NCI-H146 (cell line): Measurements from ENCODE around the gene PALD1.

Experiments used
- DNase-seq: peaks from one replicate; lab custom pipeline; 2025; lab: John Stamatoyannopoulos, UW

PALD1 gene

DNA sequence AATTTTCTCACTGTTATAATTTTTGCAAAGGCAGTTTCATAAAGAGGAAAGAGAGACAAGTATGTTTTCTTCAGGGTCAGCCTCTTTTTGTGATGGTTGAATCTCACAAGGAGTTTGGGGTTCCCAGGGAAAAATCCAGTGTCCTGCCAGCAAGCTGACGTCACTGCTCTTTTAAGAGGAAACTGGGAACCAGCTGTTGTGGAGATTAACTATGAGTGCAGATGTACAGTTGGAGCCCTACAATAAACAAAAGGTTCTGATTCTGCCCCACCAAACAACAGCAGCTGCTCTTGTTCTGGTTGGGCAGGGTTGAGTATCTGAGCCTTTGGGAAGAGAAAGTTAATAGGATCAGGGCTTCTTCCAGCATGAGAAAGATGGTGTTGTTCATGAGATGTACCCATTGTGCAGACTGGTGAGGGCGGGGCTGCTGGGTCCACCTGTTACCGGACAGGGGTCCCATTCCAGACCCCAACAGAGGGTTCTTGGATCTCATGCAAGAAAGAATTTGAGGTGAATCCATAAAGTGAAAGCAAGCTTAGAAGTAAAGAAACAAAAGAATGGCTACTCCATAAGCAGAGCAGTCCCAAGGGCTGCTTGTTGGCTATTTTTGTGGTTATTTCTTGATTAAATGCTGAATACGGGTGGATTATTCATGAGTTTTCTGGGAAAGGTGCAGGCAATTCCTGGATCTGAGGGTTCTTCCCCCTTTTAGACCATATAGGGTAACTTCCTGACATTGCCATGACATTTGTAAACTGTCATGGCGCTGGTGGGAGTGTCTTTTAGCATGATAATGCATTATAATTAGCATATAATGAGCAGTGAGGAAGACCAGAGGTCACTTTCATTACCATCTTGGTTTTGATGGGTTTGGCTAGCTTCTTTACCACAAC, 111.4 kb downstream of the PALD1 start:
- no peak for DNase-seq

DNA sequence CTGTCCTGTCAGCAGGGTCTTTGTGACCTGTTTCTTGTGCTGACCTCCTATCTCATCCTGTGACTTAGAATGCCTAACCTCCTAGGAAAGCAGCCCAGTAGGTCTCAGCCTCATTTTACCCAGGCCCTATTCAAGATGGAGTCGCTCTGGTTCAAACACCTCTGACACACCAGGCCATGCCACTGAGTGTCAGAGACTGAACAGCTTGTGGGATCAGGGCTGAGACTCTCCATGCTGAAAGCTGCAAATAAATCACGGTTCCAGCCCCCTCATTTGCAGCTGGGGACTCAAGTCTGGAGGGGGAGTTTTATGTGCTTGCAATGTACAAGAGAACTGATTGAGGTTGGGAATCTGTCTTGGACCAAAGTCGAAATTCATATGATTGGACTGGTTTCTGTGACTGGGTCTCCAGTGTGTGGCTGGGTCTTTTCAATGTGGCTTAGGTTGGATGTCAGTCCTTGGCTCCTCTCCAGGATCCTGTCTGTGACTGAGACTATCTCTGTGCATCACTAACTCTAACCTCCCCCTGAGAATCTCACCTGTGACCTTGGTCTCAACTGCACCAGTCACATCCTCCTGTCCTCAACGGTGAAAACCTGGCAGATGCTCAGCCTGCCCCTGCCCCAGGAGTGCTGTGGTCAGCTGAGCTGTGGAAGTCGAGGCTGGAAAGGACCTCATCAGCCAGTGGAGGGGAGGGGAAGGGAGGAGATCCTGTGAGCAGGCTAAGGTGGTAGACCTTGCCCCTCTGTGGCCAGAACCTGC, 112.3 kb downstream of the PALD1 start:
- DNase-seq, result no peak

DNA sequence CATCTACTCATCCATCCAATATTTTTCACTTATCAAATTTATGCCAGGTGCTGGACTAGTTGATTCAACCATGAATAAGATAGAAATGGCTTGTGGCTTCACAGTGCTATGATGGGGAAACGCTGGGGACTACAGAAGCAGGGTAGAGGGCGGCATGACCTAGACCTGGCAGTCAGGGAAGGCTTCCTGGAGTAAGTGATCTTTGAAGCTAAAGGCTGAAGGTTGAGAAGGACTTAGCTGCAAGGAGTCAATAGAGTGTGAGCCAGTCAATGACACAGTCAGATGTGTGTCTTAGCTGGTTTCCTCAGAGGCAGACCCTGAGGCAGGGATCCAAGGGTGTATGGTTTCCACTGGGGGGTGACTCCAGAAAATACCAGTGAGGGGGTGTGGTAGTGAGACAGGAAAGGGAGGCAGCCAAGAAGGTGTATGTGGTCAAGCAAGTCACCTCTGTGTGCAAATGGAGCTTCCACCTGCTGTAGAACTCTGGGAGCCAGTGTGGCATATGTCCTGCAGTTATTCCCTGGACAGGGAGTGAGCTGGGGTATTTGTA, 113.7 kb downstream of the PALD1 start:
- DNase-seq, result no peak

DNA sequence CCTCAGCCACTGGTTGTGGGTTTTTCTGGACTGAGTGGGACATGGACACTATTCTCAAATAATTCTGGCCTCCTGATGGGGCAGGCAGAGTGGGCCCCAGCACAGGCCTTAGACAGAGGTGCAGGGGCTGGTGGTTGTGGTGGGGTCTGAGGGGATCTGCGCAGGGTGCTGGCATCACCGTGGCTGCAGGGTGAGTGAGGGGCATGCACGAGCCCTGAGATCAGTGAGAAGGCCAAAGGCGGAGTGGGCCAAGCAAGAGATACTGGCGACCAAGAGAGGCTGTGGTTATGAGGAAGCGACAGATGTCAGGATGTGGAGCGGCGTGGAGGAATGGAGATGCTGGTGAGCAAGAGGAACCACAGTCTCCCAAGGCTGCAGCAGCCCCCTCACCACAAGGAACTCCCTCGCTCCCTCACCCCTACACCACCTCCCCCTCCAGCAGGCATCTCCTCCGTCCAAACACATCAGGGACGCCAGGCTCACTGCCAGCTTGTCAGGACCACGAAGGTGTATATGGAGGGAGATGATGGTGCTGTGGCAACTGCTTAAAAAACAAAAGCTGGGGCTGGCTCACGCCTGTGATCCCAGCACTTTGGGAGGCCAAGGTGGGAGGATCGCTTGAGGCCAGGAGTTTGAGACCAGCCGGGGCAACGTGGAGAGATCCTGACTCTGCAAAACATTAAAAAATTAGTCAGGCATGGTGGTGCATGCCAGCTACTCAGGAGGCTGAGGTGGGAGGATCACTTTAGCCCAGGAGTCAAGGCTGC, 114.4 kb downstream of the PALD1 start:
- DNase-seq, result no peak

DNA sequence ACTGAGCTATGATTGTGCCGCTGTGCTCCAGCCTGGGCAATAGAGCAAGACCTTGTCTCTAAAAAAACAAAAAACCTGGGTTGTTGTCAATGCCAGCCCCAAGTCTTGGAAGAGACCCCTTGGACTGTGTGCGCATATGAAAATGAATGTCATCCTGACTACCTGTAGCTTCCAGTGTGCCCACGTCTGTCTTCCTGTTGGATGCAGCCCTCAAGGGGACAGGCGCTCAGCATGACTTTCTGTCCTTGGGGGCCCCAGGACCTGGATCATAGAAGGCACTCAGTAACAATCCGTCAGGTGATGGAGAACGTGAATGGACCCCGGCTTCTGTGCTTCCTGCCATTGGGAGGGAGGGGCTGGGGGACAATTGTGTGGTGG, 114.9 kb downstream of the PALD1 start:
- no peak for DNase-seq

DNA sequence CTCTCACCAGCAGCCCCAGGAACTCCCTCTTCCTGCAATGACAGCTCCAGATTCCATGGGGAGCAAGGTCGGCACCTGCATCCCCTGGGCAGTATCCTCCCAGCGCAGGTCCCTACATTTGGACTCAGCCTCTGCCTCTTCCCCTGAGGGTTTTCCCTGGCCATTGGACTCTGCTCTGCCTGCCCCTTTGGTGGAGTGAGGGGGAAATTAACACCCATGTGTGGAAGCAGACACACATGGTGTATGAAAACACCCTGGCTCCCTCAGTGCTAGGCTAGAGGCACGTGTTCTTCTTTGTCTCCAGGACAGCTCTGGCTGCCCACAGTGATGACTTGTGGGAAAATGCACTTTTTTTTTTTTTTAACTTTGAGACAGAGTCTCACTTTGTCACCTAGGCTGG, 115.6 kb downstream of the PALD1 start:
- DNase-seq, result no peak

DNA sequence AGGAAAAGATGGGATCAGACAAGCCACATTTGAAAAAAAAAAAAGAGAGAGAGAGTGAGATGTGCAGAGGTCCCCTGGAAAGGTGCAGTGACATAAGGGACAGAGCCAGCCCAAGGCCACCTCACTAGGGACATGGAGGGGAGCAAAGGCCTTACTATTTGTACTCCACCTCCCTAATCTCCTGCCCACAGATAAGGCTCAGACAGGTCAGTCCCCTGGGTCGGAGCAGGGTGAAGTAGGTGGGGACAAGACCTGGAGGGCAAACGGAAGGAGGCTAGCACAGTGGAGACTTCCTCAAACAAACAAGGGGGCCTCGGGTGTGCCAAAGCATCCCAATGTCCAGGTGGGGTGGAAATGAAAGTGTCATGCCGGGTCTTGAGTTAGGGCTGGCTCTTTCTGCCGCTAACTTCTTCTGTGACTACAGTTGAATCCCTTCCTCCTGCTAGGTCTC, 117.0 kb downstream of the PALD1 start:
- no peak for DNase-seq

DNA sequence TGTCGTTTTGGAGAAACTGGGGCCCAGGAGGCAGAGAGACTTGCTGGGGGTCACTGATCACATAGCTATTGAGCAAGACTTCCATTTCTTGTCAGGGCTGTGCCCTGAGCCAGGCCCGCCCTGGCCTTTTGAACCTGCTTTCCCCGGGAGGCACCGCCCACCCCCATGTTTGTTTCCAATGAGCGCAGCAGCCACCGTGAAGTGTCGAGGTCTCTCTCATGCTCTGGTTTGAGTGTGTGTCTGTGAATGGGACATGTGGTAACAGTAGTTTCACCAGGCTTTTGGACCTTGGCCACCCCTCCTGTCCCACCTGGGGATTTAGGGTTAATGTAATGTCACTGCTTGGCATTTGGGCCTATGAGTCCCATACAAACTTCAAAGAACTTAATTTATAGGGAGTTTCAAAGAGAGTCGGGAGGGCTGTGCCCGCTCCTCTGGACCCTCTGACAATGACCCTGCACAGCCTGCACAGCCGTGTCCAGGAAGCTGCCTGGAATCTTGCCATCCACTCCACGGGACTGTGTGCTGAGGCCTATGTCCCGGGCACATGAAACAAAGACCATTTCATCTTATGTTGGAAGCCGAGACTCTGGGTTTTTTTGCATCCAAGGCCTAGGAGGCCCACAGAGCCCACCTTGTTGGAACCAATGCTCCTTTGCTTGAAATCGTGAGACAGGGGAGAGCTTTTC, 117.7 kb downstream of the PALD1 start:
- DNase-seq, result no peak

DNA sequence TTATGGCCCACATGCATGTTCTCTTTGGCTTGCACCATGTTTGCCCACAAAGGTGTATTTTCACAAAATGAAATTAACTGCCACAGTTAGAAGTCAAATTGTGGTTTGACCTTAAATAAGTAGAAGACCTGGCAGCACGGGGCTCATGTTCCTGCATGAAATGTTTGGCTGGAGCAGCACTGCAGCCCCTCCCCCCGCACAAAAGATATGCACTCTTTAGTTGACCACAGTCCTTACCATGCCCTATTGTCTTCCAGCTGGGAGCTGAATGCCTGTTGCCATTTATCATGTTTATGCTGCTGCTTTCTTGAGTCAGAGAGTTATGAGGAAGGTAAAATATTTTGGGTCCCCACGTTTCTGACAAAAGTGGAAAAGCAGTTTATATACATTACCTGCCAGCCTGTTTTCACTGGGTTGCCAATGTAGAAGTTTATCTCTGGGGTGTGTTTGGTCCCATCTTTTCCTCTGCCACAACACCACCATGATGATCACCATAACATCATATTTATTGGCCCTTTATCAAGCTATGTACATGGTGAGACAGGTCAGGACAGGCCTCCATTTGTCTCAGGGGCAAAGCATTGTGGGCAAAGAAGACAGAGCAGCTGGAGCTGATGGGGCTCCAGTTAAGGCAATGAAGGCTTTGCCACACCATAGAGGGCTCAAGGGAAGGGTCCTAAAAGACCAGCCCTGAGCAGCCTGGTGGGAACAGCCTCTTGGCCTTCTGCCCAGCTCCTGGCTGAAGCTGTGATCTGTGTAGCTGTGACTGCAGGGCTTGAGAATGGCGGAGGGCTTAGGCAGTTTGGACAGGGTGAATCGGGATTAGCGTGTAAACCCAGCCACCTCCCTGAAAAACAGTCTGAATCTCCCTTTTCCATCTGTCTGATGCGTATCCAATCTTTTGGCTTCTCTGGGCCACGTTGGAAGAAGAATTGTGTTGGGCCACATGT, 118.6 kb downstream of the PALD1 start:
- DNase-seq, result no peak

DNA sequence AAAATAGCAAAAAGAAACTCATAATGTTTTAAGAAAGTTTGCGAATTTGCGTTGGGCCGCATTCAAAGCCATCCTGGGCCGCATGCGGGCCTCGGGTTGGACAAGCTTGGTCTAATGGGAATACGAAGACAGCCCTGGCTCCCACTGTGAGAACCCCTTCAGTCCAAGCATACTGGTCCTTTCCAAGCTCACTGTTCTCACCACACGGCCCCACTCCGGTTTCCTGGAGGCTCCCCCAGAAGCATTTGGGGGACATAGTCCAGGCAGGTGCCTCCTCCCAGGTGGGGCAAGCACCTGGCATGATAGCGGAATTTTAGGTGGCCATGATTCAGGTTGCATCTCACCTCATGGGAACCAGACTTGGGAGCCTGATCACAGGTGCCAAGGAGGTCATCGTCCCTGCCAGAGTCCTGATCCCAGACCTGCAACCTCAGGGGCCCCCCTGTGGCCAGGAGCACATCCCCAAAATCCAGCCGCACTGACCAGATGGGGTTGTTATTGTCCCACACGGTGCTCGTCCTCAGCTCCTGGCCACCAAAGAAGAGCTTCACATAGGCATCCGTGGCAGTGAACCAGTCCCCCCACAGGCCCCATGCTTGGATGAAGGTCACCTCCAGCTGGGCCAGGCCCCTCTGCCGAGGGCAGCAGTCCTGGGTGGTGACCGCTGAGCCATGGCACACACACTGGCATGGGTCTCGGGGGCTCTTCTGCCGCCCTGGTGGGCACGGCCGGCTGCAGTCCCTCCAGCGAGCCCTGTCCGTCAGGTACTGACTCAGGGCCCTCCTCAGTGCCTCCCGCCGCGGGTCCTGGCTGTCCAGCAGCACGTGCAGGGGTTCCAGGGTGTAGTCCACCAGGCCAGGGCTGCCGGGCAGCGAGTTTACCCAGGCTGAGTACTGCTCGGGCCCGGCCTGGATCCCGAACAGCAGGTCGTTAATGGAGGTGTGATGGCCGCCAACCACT, 119.6 kb downstream of the PALD1 start:
- DNase-seq, result no peak

DNA sequence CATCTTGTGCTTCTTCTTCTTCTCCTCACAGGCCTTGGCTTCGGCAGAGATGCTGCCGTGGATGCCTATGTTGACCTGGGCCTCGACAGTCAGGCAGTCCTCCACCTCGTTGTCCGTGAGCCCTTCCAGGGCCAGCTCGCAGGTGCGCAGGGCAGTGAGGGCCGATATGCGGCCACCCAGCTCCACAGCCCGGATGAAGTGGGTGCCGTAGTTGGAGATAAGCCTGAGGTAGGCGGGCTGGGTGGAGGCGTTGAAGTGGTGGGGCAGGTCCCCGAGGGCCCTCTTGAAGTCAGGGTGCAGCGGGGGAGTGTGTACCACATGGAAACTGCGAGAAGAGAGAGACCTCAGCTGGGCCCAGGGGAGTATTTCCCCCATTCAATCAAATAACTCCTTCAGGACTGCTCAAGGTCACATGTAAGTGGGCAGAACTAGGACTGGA, 120.3 kb downstream of the PALD1 start:
- DNase-seq, result no peak

DNA sequence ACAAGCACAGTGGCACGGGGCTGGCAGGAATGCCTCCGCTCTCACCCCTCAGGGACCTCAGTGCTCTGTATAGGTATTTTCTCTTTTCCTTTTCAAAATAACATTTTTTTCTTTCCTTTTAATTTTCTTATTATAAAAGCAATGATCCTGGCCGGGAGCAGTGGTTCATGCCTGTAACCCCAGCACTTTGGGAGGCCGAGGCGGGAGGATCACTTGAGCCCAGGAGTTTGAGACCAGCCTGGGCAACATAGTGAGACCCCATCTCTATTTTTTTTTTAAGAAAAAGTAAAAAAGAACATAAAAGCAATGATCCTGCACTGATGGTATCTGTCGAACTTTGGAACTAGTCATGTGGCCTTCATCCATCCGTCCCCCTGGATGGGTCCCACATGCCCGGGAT, 120.8 kb downstream of the PALD1 start:
- DNase-seq, result no peak

DNA sequence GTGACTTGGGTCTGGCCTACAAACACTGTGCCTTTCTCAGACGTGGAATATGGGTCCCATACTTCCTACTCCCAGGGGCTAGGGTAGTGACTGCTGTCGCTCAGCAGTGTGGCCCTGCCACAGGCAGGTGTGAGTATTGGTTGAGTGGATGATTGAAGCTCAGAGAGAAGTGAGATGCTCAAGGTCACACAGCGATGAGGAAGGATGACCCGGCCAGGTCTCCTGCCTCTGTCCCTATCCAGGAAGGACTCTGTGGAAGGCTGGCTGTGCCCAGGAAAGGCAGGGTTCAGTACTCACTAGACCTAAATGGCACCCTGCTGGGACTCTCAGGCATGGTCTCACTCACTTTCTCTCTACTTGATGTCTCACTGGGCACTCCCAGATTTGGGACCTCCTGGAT, 121.2 kb downstream of the PALD1 start:
- no peak for DNase-seq

DNA sequence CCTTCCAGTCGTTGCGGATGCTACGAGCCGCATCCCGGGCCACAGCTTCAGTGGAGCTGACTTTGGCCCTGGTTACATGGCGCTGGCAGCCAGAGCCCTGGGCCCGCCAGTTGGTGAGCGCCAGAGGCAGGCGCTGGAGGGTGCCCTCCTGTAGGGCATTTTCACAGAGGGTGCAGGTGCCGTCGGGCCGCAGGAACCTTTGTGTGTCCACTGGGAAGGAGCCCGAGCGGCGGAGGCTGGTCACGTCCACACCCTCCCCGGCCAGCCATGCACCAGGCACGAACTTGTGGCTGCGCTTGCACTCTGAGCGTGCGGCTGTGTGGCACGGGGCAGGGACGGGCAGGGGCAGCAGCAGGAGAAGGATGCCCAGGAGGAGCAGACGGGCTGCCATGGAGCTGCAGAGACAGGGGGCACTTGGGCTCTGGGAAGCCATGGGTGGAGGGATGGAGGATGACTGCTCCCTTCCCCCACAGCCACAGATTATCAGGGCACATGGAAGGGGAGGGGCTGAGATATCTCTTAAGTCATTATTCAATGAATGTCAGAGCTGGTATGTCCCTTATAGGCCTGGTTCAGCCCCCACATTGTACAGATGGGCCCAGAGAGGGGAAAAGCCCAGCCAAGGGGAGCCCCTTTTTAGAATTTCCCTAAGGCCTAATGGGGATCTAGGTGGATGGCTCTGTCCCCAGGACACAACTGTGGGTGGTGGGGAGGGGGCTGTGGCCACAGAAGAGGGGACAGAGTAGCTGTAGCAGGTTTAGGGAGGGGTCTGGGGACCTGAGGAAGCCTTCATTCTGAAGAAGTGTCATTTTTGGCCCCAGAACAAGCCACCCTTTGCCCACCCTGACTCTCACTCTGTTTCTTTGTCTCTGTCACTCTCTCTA, 122.2 kb downstream of the PALD1 start:
- no peak for DNase-seq

DNA sequence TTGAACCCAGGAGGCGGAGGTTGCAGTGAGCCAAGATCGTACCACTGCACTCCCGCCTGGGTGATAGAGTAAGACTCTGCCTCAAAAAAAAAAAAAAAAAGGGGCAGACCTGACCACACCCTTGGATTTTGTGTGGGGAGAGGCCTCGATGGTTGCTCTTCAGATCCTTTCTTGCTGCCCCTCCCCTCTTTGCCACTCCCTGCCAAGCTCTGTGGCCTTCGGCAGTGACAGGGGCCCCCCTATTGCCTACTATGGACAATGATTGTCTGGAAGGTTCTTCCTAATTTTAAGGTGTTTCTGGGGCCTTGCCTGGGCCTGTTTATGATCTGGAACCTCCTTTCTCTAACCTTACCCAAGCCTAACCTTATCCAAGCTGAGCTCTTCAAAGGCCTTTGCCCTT, 123.2 kb downstream of the PALD1 start:
- no peak for DNase-seq

DNA sequence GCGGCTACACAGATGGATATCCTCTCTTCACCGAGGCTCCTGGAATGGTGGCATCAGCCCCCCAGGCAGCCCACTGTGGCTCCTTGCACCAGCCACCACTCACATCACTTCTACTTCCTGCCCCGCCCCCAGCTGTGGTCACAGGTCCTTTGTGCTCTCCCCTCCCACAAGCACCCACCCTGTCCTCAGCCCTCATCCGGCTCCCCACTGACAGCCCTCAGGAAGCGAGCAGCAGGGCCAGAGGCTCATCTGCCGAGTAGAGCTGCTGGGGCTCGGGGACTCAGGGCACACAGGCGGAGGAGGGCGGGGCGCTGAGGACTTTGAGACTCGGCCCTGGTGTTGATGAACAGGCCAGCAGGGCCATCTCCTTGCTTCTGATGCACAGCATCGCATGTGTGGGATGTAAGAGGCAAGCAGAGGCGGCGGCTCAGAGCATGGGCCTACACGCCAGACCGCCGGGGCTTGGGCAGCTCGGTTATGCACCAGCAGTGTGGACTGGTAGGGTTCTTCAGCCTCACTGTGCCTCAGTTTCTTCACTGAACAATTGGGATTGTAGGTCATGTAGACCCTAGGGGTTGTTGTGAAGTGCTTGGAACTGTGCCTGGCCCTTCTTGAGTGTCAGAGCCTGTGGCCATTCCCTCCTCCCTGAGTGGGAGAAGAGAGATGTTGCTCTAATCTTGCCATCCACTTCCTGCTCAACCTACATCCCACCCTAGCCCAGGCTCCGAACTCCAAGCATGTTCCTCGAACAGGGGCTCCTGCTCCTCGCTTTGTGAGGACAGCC, 124.3 kb downstream of the PALD1 start, which contains the start of gene PRF1:
Gene PRF1, minus strand, starts transcription at position 77 of the 784 bp plus-strand sequence. CDS start 1,839 bp downstream, outside the sequence.
- no peak for DNase-seq

DNA sequence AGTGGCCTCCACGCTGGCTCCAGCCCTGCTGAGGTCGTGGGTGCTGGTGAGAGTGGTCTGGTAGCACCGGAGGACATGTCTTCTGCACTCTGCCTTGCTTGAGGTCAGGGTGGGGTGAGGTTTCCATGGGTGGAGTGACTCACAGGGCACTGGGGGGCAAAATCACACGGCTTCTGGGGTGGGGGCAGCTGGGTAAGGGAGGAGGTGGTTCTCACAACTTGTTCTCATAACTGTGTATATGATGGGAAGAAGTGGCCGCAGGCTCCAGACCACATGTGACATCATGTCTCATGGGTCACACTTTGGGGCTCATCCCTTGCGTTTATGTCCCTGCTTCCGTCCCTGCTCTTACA, 124.9 kb downstream of the PALD1 start:
- no peak for DNase-seq
